PC-3 (cell line): ENCODE measurements around the gene TOMM40L. TPM values are rescaled to one million over a fixed set of nuclear protein-coding genes. Genes with fewer than 3 reads are reported as not detected.
A peak's percentile ranks its signal among the peaks of the same experiment; 100 is the strongest.

Experiments
- ATAC-seq: fragments of 200-7000 bp; cut with Tn5 transposase; 2 replicates; pipeline ENCODE4 v1.9.1; 2020; ENCODE audit warnings: mild to moderate bottlenecking, moderate library complexity
- BruUV-seq: library from RNA; stranded (reverse); fragments of 400-500 nt; replicated peaks from 2 replicates; lab custom pipeline; 2021; lab: Mats Ljungman, UMichigan
- CTCF ChIA-PET: fragments of 300-600 bp; sonication (Branson Sonifier 250); formaldehyde crosslinking; loops from one replicate; lab custom pipeline; 2022; ENCODE audit warnings: antibody characterized with exemption; lab: Charles Lee
- POLR2A ChIA-PET: fragments of 300-600 bp; sonication (Branson Sonifier 250); formaldehyde crosslinking; loops from one replicate; lab custom pipeline; 2022; ENCODE audit warnings: antibody characterized with exemption; ENCODE audit not compliant: unreplicated experiment; lab: Charles Lee
- DNase-seq: peaks from one replicate; pipeline ENCODE4 v3.0.0-alpha.2; 2015
- H2AFZ ChIP-seq: fragments of 300-600 bp; sonication (generic); 2 replicates; pipeline ENCODE4 v1.6.0; 2016; ENCODE audit warnings: antibody characterized with exemption, low read length
- H3F3A ChIP-seq: fragments of 300-600 bp; sonication (generic); one replicate; pipeline ENCODE4 v1.6.0; 2017; ENCODE audit warnings: antibody characterized with exemption, low read length, control low read depth, mild to moderate bottlenecking; ENCODE audit not compliant: unreplicated experiment
- H3K27ac ChIP-seq: fragments of 300-600 bp; sonication (generic); 2 replicates; pipeline ENCODE4 v1.5.1; 2016; ENCODE audit warnings: mild to moderate bottlenecking, low read length
- H3K27me3 ChIP-seq: fragments of 300-600 bp; sonication (generic); 2 replicates; pipeline ENCODE4 v1.6.1; 2016; ENCODE audit warnings: low read length, mixed read lengths
- H3K36me3 ChIP-seq: fragments of 300-600 bp; sonication (generic); 2 replicates; pipeline ENCODE4 v1.6.1; 2016; ENCODE audit warnings: low read depth, mixed run types, low read length, mixed read lengths
- H3K4me1 ChIP-seq: fragments of 300-600 bp; sonication (generic); 2 replicates; pipeline ENCODE4 v1.5.1; 2016; ENCODE audit warnings: low read length; ENCODE audit not compliant: insufficient read depth
- H3K4me2 ChIP-seq: fragments of 300-600 bp; sonication (generic); 2 replicates; pipeline ENCODE4 v1.6.0; 2016; ENCODE audit warnings: low read length
- H3K4me3 ChIP-seq: fragments of 300-600 bp; sonication (generic); 2 replicates; pipeline ENCODE4 v1.5.1; 2016; ENCODE audit warnings: mild to moderate bottlenecking, low read length, mixed read lengths
- H3K79me2 ChIP-seq: fragments of 300-600 bp; sonication (generic); 2 replicates; pipeline ENCODE4 v1.6.1; 2017; ENCODE audit warnings: low read length, mixed read lengths
- H3K9ac ChIP-seq: fragments of 300-600 bp; sonication (generic); 2 replicates; pipeline ENCODE4 v1.6.0; 2016; ENCODE audit warnings: mild to moderate bottlenecking, low read length
- H3K9me2 ChIP-seq: fragments of 300-600 bp; sonication (generic); replicated peaks from 2 replicates; pipeline ENCODE4 v1.6.1; 2016; ENCODE audit warnings: mixed run types, low read length, mixed read lengths
- H3K9me3 ChIP-seq: fragments of 300-600 bp; sonication (generic); 2 replicates; pipeline ENCODE4 v1.6.1; 2016; ENCODE audit warnings: low read length, mixed read lengths
- H4K20me1 ChIP-seq: fragments of 300-600 bp; sonication (generic); 2 replicates; pipeline ENCODE4 v1.6.1; 2016; ENCODE audit warnings: low read length, mixed read lengths
- EZH2 ChIP-seq: fragments of 300-600 bp; sonication (generic); IDR thresholded peaks from one replicate; pipeline ENCODE4 v1.6.1; 2017; ENCODE audit warnings: antibody characterized with exemption, mild to moderate bottlenecking, low read length; ENCODE audit not compliant: unreplicated experiment
- EZH2phosphoT487 ChIP-seq: fragments of 300-600 bp; sonication (generic); IDR thresholded peaks from 2 replicates; pipeline ENCODE4 v1.6.1; 2018; ENCODE audit warnings: mild to moderate bottlenecking, antibody characterized with exemption, low read length, borderline replicate concordance
- intact Hi-C: fragments of 100-400 bp; cut with micrococcal nuclease; formaldehyde crosslinking; loops from 2 replicates; pipeline ENCODE4 v1.9.0; 2023
- total RNA-seq: library from RNA; depleted of rRNA; stranded (reverse); fragments of >200 nt; gene quantifications from 2 replicates; pipeline ENCODE4 v1.2.3, GENCODE V29; 2014
- TF ChIP-seq, protein P1 (sequence below): fragments of 300-600 bp; sonication (generic); conservative IDR thresholded peaks from 2 replicates; pipeline ENCODE4 v1.5.1; 2017; ENCODE audit warnings: antibody characterized with exemption, low read depth, mild to moderate bottlenecking, low read length

TOMM40L gene
- total RNA-seq, 1 experiment from 2014 or later: 23.2 TPM

DNA sequence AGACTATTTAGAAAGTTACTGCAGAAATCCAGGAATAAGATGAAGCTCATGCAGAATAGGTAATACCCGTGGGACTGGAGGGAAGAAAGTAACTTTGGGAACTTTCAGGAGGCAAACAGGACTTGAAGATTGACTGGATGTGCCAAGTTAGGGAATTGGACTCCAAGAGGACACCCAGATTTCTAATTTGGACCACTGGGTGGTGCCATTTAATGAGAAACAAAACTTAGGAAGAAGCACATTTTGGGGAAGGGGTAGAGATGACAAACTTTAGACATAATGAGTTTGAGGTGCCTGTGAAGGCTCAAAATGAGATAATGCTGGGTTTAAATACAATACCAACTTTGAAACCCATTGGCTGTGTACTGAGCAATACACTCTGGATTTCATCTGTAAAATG lies 45.2 kb upstream of the TOMM40L start:
- H3K36me3 ChIP-seq: no peaks in the 10 kb centered on the region
- H3K27me3 ChIP-seq: no peaks in the 10 kb centered on the region
- TF ChIP-seq EZH2 (no peak), EZH2phosphoT487 (no peak)
- TF ChIP-seq, protein P1, sequence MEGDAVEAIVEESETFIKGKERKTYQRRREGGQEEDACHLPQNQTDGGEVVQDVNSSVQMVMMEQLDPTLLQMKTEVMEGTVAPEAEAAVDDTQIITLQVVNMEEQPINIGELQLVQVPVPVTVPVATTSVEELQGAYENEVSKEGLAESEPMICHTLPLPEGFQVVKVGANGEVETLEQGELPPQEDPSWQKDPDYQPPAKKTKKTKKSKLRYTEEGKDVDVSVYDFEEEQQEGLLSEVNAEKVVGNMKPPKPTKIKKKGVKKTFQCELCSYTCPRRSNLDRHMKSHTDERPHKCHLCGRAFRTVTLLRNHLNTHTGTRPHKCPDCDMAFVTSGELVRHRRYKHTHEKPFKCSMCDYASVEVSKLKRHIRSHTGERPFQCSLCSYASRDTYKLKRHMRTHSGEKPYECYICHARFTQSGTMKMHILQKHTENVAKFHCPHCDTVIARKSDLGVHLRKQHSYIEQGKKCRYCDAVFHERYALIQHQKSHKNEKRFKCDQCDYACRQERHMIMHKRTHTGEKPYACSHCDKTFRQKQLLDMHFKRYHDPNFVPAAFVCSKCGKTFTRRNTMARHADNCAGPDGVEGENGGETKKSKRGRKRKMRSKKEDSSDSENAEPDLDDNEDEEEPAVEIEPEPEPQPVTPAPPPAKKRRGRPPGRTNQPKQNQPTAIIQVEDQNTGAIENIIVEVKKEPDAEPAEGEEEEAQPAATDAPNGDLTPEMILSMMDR: peak; percentile 74
- H3K27ac ChIP-seq: no peak overlapping the region
- DNase-seq (peak; percentile 57), ATAC-seq (no peak)
- intact Hi-C loops: loop anchor here (10.0 kb wide), 1 partner anchor 564 kb away; the partner anchor contains the start of gene DUSP12
- CTCF ChIA-PET: interaction anchor here (0.6 kb wide), 1 partner anchor 612 kb away, joined by 3 read pairs; no protein-coding TSS in a partner anchor
- H3K9ac ChIP-seq: no peak overlapping the region
- H3K4me1 ChIP-seq: peaks cover 32% of the 10 kb centered on the region
- H4K20me1 ChIP-seq: no peaks in the 10 kb centered on the region
- H3K9me3 ChIP-seq: no peaks in the 10 kb centered on the region
- peaks cover 16% of the 10 kb centered on the region for H3K79me2 ChIP-seq
- H3F3A ChIP-seq: no peaks in the 10 kb centered on the region
- H3K4me3 ChIP-seq: no peak overlapping the region
- H3K9me2 ChIP-seq: no peaks in the 10 kb centered on the region
- BruUV-seq: no TSS peak
- H2AFZ ChIP-seq: no peak overlapping the region
- H3K4me2 ChIP-seq: no peak overlapping the region
- POLR2A ChIA-PET: no interaction called here

DNA sequence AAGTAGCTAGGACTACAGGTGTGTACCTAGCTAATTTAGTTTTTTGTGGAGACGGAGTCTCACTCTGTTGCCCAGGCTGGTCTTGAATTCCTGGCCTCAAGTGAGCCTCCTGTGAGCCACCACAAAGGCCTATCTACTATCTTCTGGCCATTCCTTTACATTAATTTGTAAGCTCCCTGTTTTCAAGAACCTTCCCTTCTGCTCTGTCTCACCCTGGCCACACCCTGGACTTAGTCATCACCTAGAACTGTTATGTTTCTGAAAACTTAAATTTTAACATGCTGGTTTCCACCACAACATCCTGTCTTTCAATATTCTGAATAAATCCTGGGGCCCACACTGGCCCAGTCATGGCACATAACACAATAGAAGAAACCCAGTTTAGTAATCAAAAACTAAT lies 43.6 kb upstream of the TOMM40L start:
- no peaks in the 10 kb centered on the region for H4K20me1 ChIP-seq
- peak; percentile 77 for DNase-seq
- no peaks in the 10 kb centered on the region for H3K9me3 ChIP-seq
- H2AFZ ChIP-seq: peak overlapping the region; percentile 42
- H3K4me2 ChIP-seq: peak overlapping the region; percentile 18
- intact Hi-C loops: loop anchor here (10.0 kb wide), 1 partner anchor 563 kb away; the partner anchor contains the start of gene DUSP12
- H3K9me2 ChIP-seq: no peaks in the 10 kb centered on the region
- H3K9ac ChIP-seq: no peak overlapping the region
- peak overlapping the region; percentile 54 for H3K27ac ChIP-seq
- peak; percentile 78 for ATAC-seq
- TF ChIP-seq, protein P1: no peak
- TF ChIP-seq EZH2phosphoT487: no peak
- no peak for TF ChIP-seq EZH2
- no peaks in the 10 kb centered on the region for H3K36me3 ChIP-seq
- CTCF ChIA-PET: interaction anchor here (0.6 to 1.5 kb wide), 4 partner anchors 9 to 200 kb away, joined by 3 to 11 read pairs (median 3); partner anchors contain the start of genes NDUFS2 and TOMM40L
- POLR2A ChIA-PET: interaction anchor here (0.5 to 1.0 kb wide), 4 partner anchors 10 to 230 kb away, joined by 3 to 12 read pairs (median 3); no protein-coding TSS in a partner anchor
- H3K4me1 ChIP-seq: peaks cover 22% of the 10 kb centered on the region
- no TSS peak for BruUV-seq
- H3K79me2 ChIP-seq: peaks cover under 1% of the 10 kb centered on the region
- H3K4me3 ChIP-seq: no peak overlapping the region
- H3K27me3 ChIP-seq: no peaks in the 10 kb centered on the region
- H3F3A ChIP-seq: no peaks in the 10 kb centered on the region

DNA sequence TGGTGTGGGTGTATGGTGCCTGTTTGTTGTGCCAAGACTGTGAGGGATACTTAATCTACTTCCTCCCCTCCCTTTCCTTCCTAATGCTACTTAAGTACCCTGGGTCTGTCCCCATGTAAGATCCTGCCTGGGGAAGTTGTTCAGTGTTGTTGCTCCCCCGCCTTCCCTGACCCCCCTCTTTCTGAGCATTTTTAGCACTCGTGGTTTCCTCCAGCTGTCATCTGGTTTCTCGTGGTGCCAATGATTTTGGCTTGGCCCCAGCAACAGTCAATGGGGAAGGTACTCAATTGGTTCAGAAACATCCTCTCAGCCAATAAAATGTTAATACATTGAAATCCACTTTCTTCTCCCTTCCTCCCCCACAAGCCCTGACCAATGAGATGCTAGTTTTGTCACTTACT lies 40.6 kb upstream of the TOMM40L start:
- no TSS peak for BruUV-seq
- peaks cover 15% of the 10 kb centered on the region for H3K4me1 ChIP-seq
- no peak overlapping the region for H3K27ac ChIP-seq
- H3K36me3 ChIP-seq: no peaks in the 10 kb centered on the region
- DNase-seq (no peak), ATAC-seq (no peak)
- no peaks in the 10 kb centered on the region for H3F3A ChIP-seq
- ChIA-PET CTCF (no interaction called here), POLR2A (interaction anchor here (0.6 kb wide), 1 partner anchor 32 kb away, joined by 6 read pairs; no protein-coding TSS in a partner anchor)
- H3K9me3 ChIP-seq: no peaks in the 10 kb centered on the region
- no peak overlapping the region for H3K4me3 ChIP-seq
- no peaks in the 10 kb centered on the region for H4K20me1 ChIP-seq
- TF ChIP-seq EZH2 (no peak), EZH2phosphoT487 (no peak)
- TF ChIP-seq, protein P1: no peak
- H2AFZ ChIP-seq: no peak overlapping the region
- H3K9me2 ChIP-seq: no peaks in the 10 kb centered on the region
- no peak overlapping the region for H3K9ac ChIP-seq
- H3K79me2 ChIP-seq: no peaks in the 10 kb centered on the region
- no peak overlapping the region for H3K4me2 ChIP-seq
- H3K27me3 ChIP-seq: no peaks in the 10 kb centered on the region
- intact Hi-C loops: loop anchor here (10.0 kb wide), 1 partner anchor 560 kb away; the partner anchor contains the start of gene DUSP12
